Muscle layer of duodenum (tissue), 2 donors: ENCODE data around the gene HS3ST3A1.

ENCODE experiments used
- H3K27ac ChIP-seq: one replicate; pipeline ENCODE4 v1.7.0; 2013; ENCODE audit warnings: mild to moderate bottlenecking, low read length
- H3K27me3 ChIP-seq: one replicate; pipeline ENCODE4 v1.7.0; 2013; ENCODE audit warnings: low read depth, mild to moderate bottlenecking, control low read depth, low read length
- H3K36me3 ChIP-seq, 2 donors: one replicate each; pipeline ENCODE4 v1.7.0; 2013; ENCODE audit warnings: low read length in 2 of 2, control low read depth in 1 of 2, mild to moderate bottlenecking in 1 of 2; ENCODE audit not compliant: insufficient read depth in 2 of 2, control insufficient read depth in 1 of 2
- H3K4me1 ChIP-seq, 2 donors: one replicate each; pipeline ENCODE4 v1.7.0; 2013; ENCODE audit warnings: low read length in 2 of 2, mild to moderate bottlenecking in 2 of 2, control low read depth in 1 of 2, moderate library complexity in 1 of 2; ENCODE audit not compliant: insufficient read depth in 2 of 2, control insufficient read depth in 1 of 2
- H3K4me3 ChIP-seq, 2 donors: one replicate each; pipeline ENCODE4 v1.7.0; 2013; ENCODE audit warnings: low read length in 2 of 2, low read depth in 1 of 2, mild to moderate bottlenecking in 1 of 2
- H3K9me3 ChIP-seq, 2 donors: one replicate each; pipeline ENCODE4 v1.7.0; 2013; ENCODE audit warnings: low read length in 2 of 2, control low read depth in 1 of 2, mild to moderate bottlenecking in 1 of 2; ENCODE audit not compliant: control insufficient read depth in 1 of 2
- donor health status: healthy.

HS3ST3A1 gene

GRCh38 chr17:13534946-13535345 is 66.8 kb downstream of the HS3ST3A1 start:
- Histone ChIP-seq H3K9me3 (peaks cover 3 to 5% of the 10 kb centered on the region in 2 donors), H3K36me3 (no peaks in the 10 kb centered on the region), H3K27ac (no peak overlapping the region), H3K4me1 (no peaks in the 10 kb centered on the region), H3K27me3 (no peaks in the 10 kb centered on the region), H3K4me3 (no peak overlapping the region)

- Histone ChIP-seq H3K27ac (no peak overlapping the region), H3K27me3 (no peaks in the 10 kb centered on the region), H3K9me3 (peaks cover 5 to 6% of the 10 kb centered on the region in 2 donors), H3K4me3 (no peak overlapping the region), H3K36me3 (no peaks in the 10 kb centered on the region), H3K4me1 (no peaks in the 10 kb centered on the region)
These were observed 70.0 kb downstream of the HS3ST3A1 start for GRCh38 chr17:13531721-13532120.

- H3K27ac ChIP-seq: no peak overlapping the region
- H3K9me3 ChIP-seq: peaks cover 0 to 3% of the 10 kb centered on the region in 2 donors
- no peaks in the 10 kb centered on the region for H3K36me3 ChIP-seq
- H3K4me3 ChIP-seq: no peak overlapping the region
- no peaks in the 10 kb centered on the region for H3K4me1 ChIP-seq
- no peaks in the 10 kb centered on the region for H3K27me3 ChIP-seq
These were observed 75.9 kb downstream of the HS3ST3A1 start for GRCh38 chr17:13525876-13526275.

GRCh38 chr17:13523164-13523563 is 78.6 kb downstream of the HS3ST3A1 start:
- Histone ChIP-seq H3K9me3 (peaks cover 0 to 3% of the 10 kb centered on the region in 2 donors), H3K4me1 (no peaks in the 10 kb centered on the region), H3K27ac (no peak overlapping the region), H3K36me3 (no peaks in the 10 kb centered on the region), H3K4me3 (no peak overlapping the region), H3K27me3 (no peaks in the 10 kb centered on the region)

- no peaks in the 10 kb centered on the region for H3K4me1 ChIP-seq
- no peaks in the 10 kb centered on the region for H3K27me3 ChIP-seq
- H3K27ac ChIP-seq: no peak overlapping the region
- H3K36me3 ChIP-seq: no peaks in the 10 kb centered on the region
- no peak overlapping the region for H3K4me3 ChIP-seq
- no peaks in the 10 kb centered on the region for H3K9me3 ChIP-seq
These were observed 79.0 kb downstream of the HS3ST3A1 start for GRCh38 chr17:13522749-13523148.

- no peaks in the 10 kb centered on the region for H3K9me3 ChIP-seq
- no peaks in the 10 kb centered on the region for H3K4me1 ChIP-seq
- no peak overlapping the region for H3K27ac ChIP-seq
- no peaks in the 10 kb centered on the region for H3K36me3 ChIP-seq
- H3K4me3 ChIP-seq: no peak overlapping the region
- H3K27me3 ChIP-seq: no peaks in the 10 kb centered on the region
These were observed 79.9 kb downstream of the HS3ST3A1 start for GRCh38 chr17:13521784-13522183.

GRCh38 chr17:13520899-13521572 is 80.7 kb downstream of the HS3ST3A1 start:
- Histone ChIP-seq H3K36me3 (no peaks in the 10 kb centered on the region), H3K4me3 (no peak overlapping the region), H3K4me1 (no peaks in the 10 kb centered on the region), H3K27ac (no peak overlapping the region), H3K27me3 (no peaks in the 10 kb centered on the region), H3K9me3 (no peaks in the 10 kb centered on the region)

- H3K4me3 ChIP-seq: no peak overlapping the region
- no peaks in the 10 kb centered on the region for H3K36me3 ChIP-seq
- no peaks in the 10 kb centered on the region for H3K9me3 ChIP-seq
- H3K27me3 ChIP-seq: no peaks in the 10 kb centered on the region
- H3K27ac ChIP-seq: no peak overlapping the region
- H3K4me1 ChIP-seq: no peaks in the 10 kb centered on the region
These were observed 83.3 kb downstream of the HS3ST3A1 start for GRCh38 chr17:13518261-13519000.

GRCh38 chr17:13513039-13513405 is 88.7 kb downstream of the HS3ST3A1 start:
- peaks cover 0 to 4% of the 10 kb centered on the region in 2 donors for H3K4me1 ChIP-seq
- no peaks in the 10 kb centered on the region for H3K27me3 ChIP-seq
- H3K4me3 ChIP-seq: no peak overlapping the region
- H3K27ac ChIP-seq: no peak overlapping the region
- H3K36me3 ChIP-seq: no peaks in the 10 kb centered on the region
- no peaks in the 10 kb centered on the region for H3K9me3 ChIP-seq

GRCh38 chr17:13510062-13510461 is 91.7 kb downstream of the HS3ST3A1 start:
- Histone ChIP-seq H3K27me3 (no peaks in the 10 kb centered on the region), H3K36me3 (no peaks in the 10 kb centered on the region), H3K4me3 (no peak overlapping the region), H3K9me3 (no peaks in the 10 kb centered on the region), H3K27ac (no peak overlapping the region), H3K4me1 (peaks cover 0 to 4% of the 10 kb centered on the region in 2 donors)

- peaks cover 0 to 4% of the 10 kb centered on the region in 2 donors for H3K4me1 ChIP-seq
- no peaks in the 10 kb centered on the region for H3K36me3 ChIP-seq
- no peak overlapping the region for H3K4me3 ChIP-seq
- H3K27ac ChIP-seq: no peak overlapping the region
- no peaks in the 10 kb centered on the region for H3K9me3 ChIP-seq
- H3K27me3 ChIP-seq: no peaks in the 10 kb centered on the region
These were observed 92.2 kb downstream of the HS3ST3A1 start for GRCh38 chr17:13509527-13509926.
